Mesendoderm (in vitro differentiated cells): ENCODE results near the gene ZNF75A. TPM values are rescaled to one million over a fixed set of nuclear protein-coding genes. Genes with fewer than 3 reads are reported as not detected.

ENCODE experiments used
- DNase-seq: peaks from one replicate; pipeline ENCODE4 v3.0.0; 2013
- H2AK5ac ChIP-seq: 2 replicates; pipeline ENCODE4 v1.6.1; 2013; ENCODE audit warnings: low read length, inconsistent platforms
- H2BK120ac ChIP-seq: 2 replicates; pipeline ENCODE4 v1.6.1; 2013; ENCODE audit warnings: low read depth, mild to moderate bottlenecking, low read length, moderate library complexity, mixed read lengths
- H2BK15ac ChIP-seq: replicated peaks from 2 replicates; pipeline ENCODE4 v1.6.1; 2013; ENCODE audit warnings: low read depth, mild to moderate bottlenecking, moderate library complexity
- H2BK5ac ChIP-seq: 2 replicates; pipeline ENCODE4 v1.6.1; 2013; ENCODE audit warnings: low read length, inconsistent platforms
- H3K18ac ChIP-seq: 2 replicates; pipeline ENCODE4 v1.6.1; 2013; ENCODE audit warnings: mild to moderate bottlenecking, low read length, mixed read lengths
- H3K23ac ChIP-seq: one replicate; pipeline ENCODE4 v1.6.1; 2013; ENCODE audit warnings: low read length
- H3K27ac ChIP-seq: 2 replicates; pipeline ENCODE4 v1.5.1; 2013; ENCODE audit warnings: low read depth, mild to moderate bottlenecking, inconsistent platforms, low read length, moderate library complexity
- H3K27me3 ChIP-seq: 2 replicates; pipeline ENCODE4 v1.6.1; 2013; ENCODE audit warnings: low read length, control low read depth, mild to moderate bottlenecking, inconsistent platforms; ENCODE audit not compliant: insufficient read depth, poor library complexity
- H3K36me3 ChIP-seq: 2 replicates; pipeline ENCODE4 v1.6.1; 2013; ENCODE audit warnings: low read length, inconsistent platforms; ENCODE audit not compliant: control insufficient read depth, insufficient read depth
- H3K4ac ChIP-seq: one replicate; pipeline ENCODE4 v1.6.1; 2013; ENCODE audit warnings: low read depth, mild to moderate bottlenecking, low read length, moderate library complexity
- H3K4me1 ChIP-seq: 2 replicates; pipeline ENCODE4 v1.6.1; 2013; ENCODE audit warnings: low read depth, low read length, inconsistent platforms; ENCODE audit not compliant: control insufficient read depth
- H3K4me2 ChIP-seq: 2 replicates; pipeline ENCODE4 v1.6.1; 2013; ENCODE audit warnings: low read length
- H3K4me3 ChIP-seq: 2 replicates; pipeline ENCODE4 v1.5.1; 2013; ENCODE audit warnings: mild to moderate bottlenecking, low read length
- H3K56ac ChIP-seq: one replicate; pipeline ENCODE4 v1.6.1; 2013; ENCODE audit warnings: low read length
- H3K79me1 ChIP-seq: 2 replicates; pipeline ENCODE4 v1.6.1; 2013; ENCODE audit warnings: low read length, inconsistent platforms
- H3K79me2 ChIP-seq: 2 replicates; pipeline ENCODE4 v1.6.1; 2013; ENCODE audit warnings: mild to moderate bottlenecking, low read length; ENCODE audit not compliant: control insufficient read depth, insufficient read depth
- H3K9ac ChIP-seq: 2 replicates; pipeline ENCODE4 v1.6.1; 2013; ENCODE audit warnings: low read length, inconsistent platforms
- H4K5ac ChIP-seq: one replicate; pipeline ENCODE4 v1.6.1; 2013; ENCODE audit warnings: low read length
- H4K8ac ChIP-seq: one replicate; pipeline ENCODE4 v1.6.1; 2013; ENCODE audit warnings: low read depth, mild to moderate bottlenecking, control low read depth, low read length, moderate library complexity
- WGBS: extraction: QIAGEN DNeasy Blood & Tissue Kit; methylation state at CpG from one replicate; pipeline ENCODE4 v1.1.7; 2013; ENCODE audit warnings: low lambda C conversion rate, missing lambda C conversion rate; ENCODE audit not compliant: insufficient coverage; ENCODE audit errors: extremely low coverage; 5-methylcytosine and 5-hydroxymethylcytosine counted together
- polyA plus RNA-seq, 2 experiments: library from polyadenylated mRNA; stranded (reverse); fragments of 200-250 nt; gene quantifications; one replicate each; pipeline ENCODE4 v1.2.3, GENCODE V29; 2013

ZNF75A gene
- polyA plus RNA-seq (2013, experiment 1 of 2), result 29.1 TPM
- polyA plus RNA-seq (2013, experiment 2 of 2), result 29.3 TPM

GRCh38 chr16:3305109-3306068 is at the start of gene ZNF75A, which contains the start of gene TIGD7:
TSS of gene ZNF75A (plus strand) at chr16:3305497. CDS start at chr16:3308429, 2,932 bp downstream.
TSS of gene TIGD7 (minus strand) at chr16:3305430. CDS start at chr16:3300614, 4,816 bp downstream.
- Histone ChIP-seq H3K18ac (peak within 1 kb of the TSS; percentile 46), H3K4me3 (peak within 1 kb of the TSS; percentile 75), H4K5ac (no peak within 1 kb of the TSS), H3K27me3 (no peaks in the 10 kb centered on the region), H2BK120ac (no peak within 1 kb of the TSS), H4K8ac (peak within 1 kb of the TSS; percentile 88), H2BK15ac (no peak within 1 kb of the TSS), H3K56ac (peak within 1 kb of the TSS; percentile 98), H3K4me2 (peak within 1 kb of the TSS; percentile 89), H3K4me1 (no peaks in the 10 kb centered on the region), H3K79me1 (no peaks in the 10 kb centered on the region), H2BK5ac (peak within 1 kb of the TSS; percentile 69), H3K27ac (peak within 1 kb of the TSS; percentile 86), H3K79me2 (no peaks in the 10 kb centered on the region), H3K36me3 (peaks cover 3% of the 10 kb centered on the region), H3K4ac (no peak within 1 kb of the TSS), H3K23ac (peak within 1 kb of the TSS; percentile 85), H2AK5ac (no peak within 1 kb of the TSS), H3K9ac (peak within 1 kb of the TSS; percentile 87)
- DNase-seq, result peak; percentile 97
- no CpG with 5 or more reads among the region's 103 CpGs for WGBS

GRCh38 chr16:3256146-3256865 is 49.0 kb upstream of the ZNF75A start, which contains the start of gene MEFV:
TSS of gene MEFV (minus strand) at chr16:3256633. CDS start at chr16:3256587, 46 bp downstream.
- no peak within 1 kb of the TSS for H2BK15ac ChIP-seq
- H2BK120ac ChIP-seq, result no peak within 1 kb of the TSS
- no peak within 1 kb of the TSS for H2BK5ac ChIP-seq
- no peaks in the 10 kb centered on the region for H3K79me1 ChIP-seq
- H3K27me3 ChIP-seq, result no peaks in the 10 kb centered on the region
- no peak within 1 kb of the TSS for H3K4me3 ChIP-seq
- H3K79me2 ChIP-seq, result no peaks in the 10 kb centered on the region
- DNase-seq, result no peak
- H3K9ac ChIP-seq, result no peak within 1 kb of the TSS
- H3K23ac ChIP-seq, result no peak within 1 kb of the TSS
- no peaks in the 10 kb centered on the region for H3K4me1 ChIP-seq
- H4K5ac ChIP-seq, result no peak within 1 kb of the TSS
- no peak within 1 kb of the TSS for H3K18ac ChIP-seq
- no peak within 1 kb of the TSS for H4K8ac ChIP-seq
- no peaks in the 10 kb centered on the region for H3K36me3 ChIP-seq
- no peak within 1 kb of the TSS for H3K27ac ChIP-seq
- no peak within 1 kb of the TSS for H3K4me2 ChIP-seq
- no peak within 1 kb of the TSS for H3K4ac ChIP-seq
- H2AK5ac ChIP-seq, result no peak within 1 kb of the TSS
- H3K56ac ChIP-seq, result no peak within 1 kb of the TSS
- no CpG with 5 or more reads among the region's 14 CpGs for WGBS

- no peak overlapping the region for H3K9ac ChIP-seq
- H3K36me3 ChIP-seq, result no peaks in the 10 kb centered on the region
- no peaks in the 10 kb centered on the region for H3K27me3 ChIP-seq
- WGBS, result no CpG with 5 or more reads among the region's 9 CpGs
- H3K79me1 ChIP-seq, result no peaks in the 10 kb centered on the region
- no peak overlapping the region for H3K4me2 ChIP-seq
- no peak overlapping the region for H3K27ac ChIP-seq
- H2BK5ac ChIP-seq, result no peak overlapping the region
- no peak overlapping the region for H4K5ac ChIP-seq
- no peak for DNase-seq
- no peak overlapping the region for H2AK5ac ChIP-seq
- H3K4ac ChIP-seq, result no peak overlapping the region
- no peak overlapping the region for H3K23ac ChIP-seq
- H3K18ac ChIP-seq, result no peak overlapping the region
- no peaks in the 10 kb centered on the region for H3K4me1 ChIP-seq
- H2BK120ac ChIP-seq, result no peak overlapping the region
- H3K4me3 ChIP-seq, result no peak overlapping the region
- H4K8ac ChIP-seq, result no peak overlapping the region
- H3K56ac ChIP-seq, result no peak overlapping the region
- H3K79me2 ChIP-seq, result no peaks in the 10 kb centered on the region
- H2BK15ac ChIP-seq, result no peak overlapping the region
These were observed 48.3 kb upstream of the ZNF75A start for GRCh38 chr16:3256866-3257465.

GRCh38 chr16:3259836-3260235 is 45.5 kb upstream of the ZNF75A start:
- no peak overlapping the region for H3K4me2 ChIP-seq
- no peak overlapping the region for H2BK5ac ChIP-seq
- H3K23ac ChIP-seq, result no peak overlapping the region
- no peak overlapping the region for H2BK120ac ChIP-seq
- no peak overlapping the region for H4K5ac ChIP-seq
- H3K9ac ChIP-seq, result no peak overlapping the region
- H4K8ac ChIP-seq, result no peak overlapping the region
- no peak overlapping the region for H3K4me3 ChIP-seq
- H2AK5ac ChIP-seq, result no peak overlapping the region
- DNase-seq, result no peak
- H3K79me2 ChIP-seq, result no peaks in the 10 kb centered on the region
- H3K4me1 ChIP-seq, result no peaks in the 10 kb centered on the region
- no peaks in the 10 kb centered on the region for H3K36me3 ChIP-seq
- H3K56ac ChIP-seq, result no peak overlapping the region
- H3K18ac ChIP-seq, result no peak overlapping the region
- no peak overlapping the region for H2BK15ac ChIP-seq
- H3K4ac ChIP-seq, result no peak overlapping the region
- no peaks in the 10 kb centered on the region for H3K27me3 ChIP-seq
- H3K79me1 ChIP-seq, result no peaks in the 10 kb centered on the region
- WGBS, result no CpG with 5 or more reads among the region's 8 CpGs
- H3K27ac ChIP-seq, result no peak overlapping the region

- Histone ChIP-seq H3K79me2 (no peaks in the 10 kb centered on the region), H3K9ac (no peak overlapping the region), H2BK5ac (no peak overlapping the region), H3K18ac (no peak overlapping the region), H4K8ac (no peak overlapping the region), H4K5ac (no peak overlapping the region), H3K79me1 (no peaks in the 10 kb centered on the region), H2AK5ac (no peak overlapping the region), H3K4me3 (no peak overlapping the region), H3K27ac (no peak overlapping the region), H3K23ac (no peak overlapping the region), H3K4ac (no peak overlapping the region), H3K4me1 (no peaks in the 10 kb centered on the region), H3K27me3 (no peaks in the 10 kb centered on the region), H2BK15ac (no peak overlapping the region), H3K36me3 (no peaks in the 10 kb centered on the region), H2BK120ac (no peak overlapping the region), H3K56ac (no peak overlapping the region), H3K4me2 (no peak overlapping the region)
- no peak for DNase-seq
- WGBS, result no CpG with 5 or more reads among the region's 4 CpGs
These were observed 42.8 kb upstream of the ZNF75A start for GRCh38 chr16:3262517-3262916.
